Fibroblast of lung (primary cell): ENCODE measurements around the gene OTUD3. TPM values are rescaled to one million over a fixed set of nuclear protein-coding genes. Genes with fewer than 3 reads are reported as not detected.

Experiments
- DNase-seq, 2 donors: peaks; one replicate each; pipeline versions ENCODE4 v3.0.0 to v3.0.0-alpha.2; 2010; ENCODE audit warnings: low read depth in 2 of 2
- H2AFZ ChIP-seq: 2 replicates; pipeline ENCODE4 v1.5.1; 2012; ENCODE audit warnings: low read length, control low read depth, inconsistent platforms
- H3K27ac ChIP-seq: 2 replicates; pipeline ENCODE4 v1.5.1; 2011; ENCODE audit warnings: low read length, control low read depth; ENCODE audit not compliant: insufficient read depth
- H3K27me3 ChIP-seq: 2 replicates; pipeline ENCODE4 v1.5.1; 2011; ENCODE audit warnings: mild to moderate bottlenecking, low read length; ENCODE audit not compliant: control insufficient read depth, insufficient read depth
- H3K36me3 ChIP-seq: 2 replicates; pipeline ENCODE4 v1.5.1; 2011; ENCODE audit warnings: low read length; ENCODE audit not compliant: control insufficient read depth, insufficient read depth
- H3K4me1 ChIP-seq: 2 replicates; pipeline ENCODE4 v1.5.1; 2011; ENCODE audit warnings: low read length; ENCODE audit not compliant: control insufficient read depth, insufficient read depth; ENCODE audit errors: extremely low read depth
- H3K4me2 ChIP-seq: 2 replicates; pipeline ENCODE4 v1.5.1; 2011; ENCODE audit warnings: low read length, control low read depth; ENCODE audit not compliant: insufficient read depth; ENCODE audit errors: extremely low read depth
- H3K4me3 ChIP-seq, 4 experiments: fragments of 200-600 bp in 1 of 4; sonication (generic) in 1 of 4; replicated peaks in 1 of 4; 2 replicates each; pipeline ENCODE4 v1.5.1; 2011 to 2016; ENCODE audit warnings: low read length in 4 of 4, low read depth in 3 of 4, mild to moderate bottlenecking in 3 of 4, control low read depth in 2 of 4, inconsistent platforms in 1 of 4, mixed read lengths in 1 of 4; ENCODE audit not compliant: insufficient read depth in 1 of 4; ENCODE audit errors: control extremely low read depth in 1 of 4
- H3K79me2 ChIP-seq: 2 replicates; pipeline ENCODE4 v1.5.1; 2012; ENCODE audit warnings: mild to moderate bottlenecking, low read length, inconsistent platforms; ENCODE audit not compliant: control insufficient read depth, insufficient read depth
- H3K9ac ChIP-seq: 2 replicates; pipeline ENCODE4 v1.5.1; 2011; ENCODE audit warnings: mild to moderate bottlenecking, low read length, control low read depth; ENCODE audit not compliant: insufficient read depth
- H3K9me3 ChIP-seq: 2 replicates; pipeline ENCODE4 v1.5.1; 2012; ENCODE audit warnings: low read depth, low read length; ENCODE audit not compliant: control insufficient read depth, insufficient read depth
- H4K20me1 ChIP-seq: 2 replicates; pipeline ENCODE4 v1.5.1; 2011; ENCODE audit warnings: low read length; ENCODE audit not compliant: control insufficient read depth, insufficient read depth; ENCODE audit errors: extremely low read depth
- EZH2 ChIP-seq: IDR thresholded peaks from 2 replicates; pipeline ENCODE4 v1.5.1; 2012; ENCODE audit warnings: low read length, control low read depth, mild to moderate bottlenecking; ENCODE audit errors: missing control alignments
- polyA plus RNA-seq, 2 donors: library from polyadenylated mRNA; depleted of rRNA in 1 of 2; stranded (reverse) in 1 of 2; unstranded in 1 of 2; fragments of >200 nt; gene quantifications; 2 replicates each; pipeline ENCODE4 v1.2.1, GENCODE V29; 2011 to 2012; ENCODE audit warnings: missing spikeins in 1 of 2
- total RNA-seq: library from RNA; depleted of rRNA; stranded (reverse); fragments of >200 nt; gene quantifications from 2 replicates; pipeline ENCODE4 v1.2.1, GENCODE V29; 2014
- TF ChIP-seq, protein P1 (sequence below), 2 donors: IDR thresholded peaks in 1 of 2; conservative IDR thresholded peaks in 1 of 2; 1 replicate in 1 of 2; 2 replicates in 1 of 2; pipeline ENCODE4 v1.5.1; 2011 to 2012; ENCODE audit warnings: low read length in 2 of 2, control low read depth in 1 of 2, inconsistent platforms in 1 of 2, low read depth in 1 of 2, mild to moderate bottlenecking in 1 of 2

OTUD3 gene
- total and polyA plus RNA-seq, 2 donors (not counting 1 experiment from before 2014, with no cell fraction given), result 3.0 to 5.0 TPM

DNA sequence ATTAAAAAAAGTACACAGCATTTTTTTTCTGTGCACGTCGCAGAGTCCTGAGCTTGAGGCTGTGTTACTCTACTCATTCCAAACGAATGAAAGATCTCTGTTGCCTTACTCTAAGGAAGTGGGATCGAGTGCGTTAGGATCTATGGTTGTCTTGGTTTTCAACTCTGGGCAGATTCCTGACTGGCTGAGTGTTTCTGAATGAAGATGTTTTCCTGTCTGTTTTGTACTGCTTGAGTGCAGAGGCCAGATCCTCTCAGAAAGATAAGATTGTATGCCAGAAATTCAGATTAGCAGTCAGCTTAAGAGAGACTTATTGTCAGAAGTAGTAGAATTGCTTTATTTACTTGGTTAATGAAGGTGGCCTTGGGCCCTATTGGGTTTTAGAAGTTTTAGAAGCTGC lies 27.2 kb downstream of the OTUD3 start:
- no peak for DNase-seq
- Histone ChIP-seq H3K79me2 (no peaks in the 10 kb centered on the region), H3K4me3 (no peak overlapping the region), H2AFZ (no peak overlapping the region), H3K27ac (no peak overlapping the region), H3K9me3 (no peaks in the 10 kb centered on the region), H3K36me3 (peaks cover 10% of the 10 kb centered on the region), H3K9ac (no peak overlapping the region), H4K20me1 (no peaks in the 10 kb centered on the region), H3K4me1 (no peaks in the 10 kb centered on the region), H3K27me3 (no peaks in the 10 kb centered on the region), H3K4me2 (no peak overlapping the region)
- TF ChIP-seq, protein P1, sequence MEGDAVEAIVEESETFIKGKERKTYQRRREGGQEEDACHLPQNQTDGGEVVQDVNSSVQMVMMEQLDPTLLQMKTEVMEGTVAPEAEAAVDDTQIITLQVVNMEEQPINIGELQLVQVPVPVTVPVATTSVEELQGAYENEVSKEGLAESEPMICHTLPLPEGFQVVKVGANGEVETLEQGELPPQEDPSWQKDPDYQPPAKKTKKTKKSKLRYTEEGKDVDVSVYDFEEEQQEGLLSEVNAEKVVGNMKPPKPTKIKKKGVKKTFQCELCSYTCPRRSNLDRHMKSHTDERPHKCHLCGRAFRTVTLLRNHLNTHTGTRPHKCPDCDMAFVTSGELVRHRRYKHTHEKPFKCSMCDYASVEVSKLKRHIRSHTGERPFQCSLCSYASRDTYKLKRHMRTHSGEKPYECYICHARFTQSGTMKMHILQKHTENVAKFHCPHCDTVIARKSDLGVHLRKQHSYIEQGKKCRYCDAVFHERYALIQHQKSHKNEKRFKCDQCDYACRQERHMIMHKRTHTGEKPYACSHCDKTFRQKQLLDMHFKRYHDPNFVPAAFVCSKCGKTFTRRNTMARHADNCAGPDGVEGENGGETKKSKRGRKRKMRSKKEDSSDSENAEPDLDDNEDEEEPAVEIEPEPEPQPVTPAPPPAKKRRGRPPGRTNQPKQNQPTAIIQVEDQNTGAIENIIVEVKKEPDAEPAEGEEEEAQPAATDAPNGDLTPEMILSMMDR (conservative IDR thresholded peaks at IDR 0.05 in 1 of 2, IDR thresholded peaks at IDR 0.05 in 1 of 2; ENCODE audit: low read depth in 1 of 2, low read length in 2 of 2), result no peak
- no peak for TF ChIP-seq EZH2

DNA sequence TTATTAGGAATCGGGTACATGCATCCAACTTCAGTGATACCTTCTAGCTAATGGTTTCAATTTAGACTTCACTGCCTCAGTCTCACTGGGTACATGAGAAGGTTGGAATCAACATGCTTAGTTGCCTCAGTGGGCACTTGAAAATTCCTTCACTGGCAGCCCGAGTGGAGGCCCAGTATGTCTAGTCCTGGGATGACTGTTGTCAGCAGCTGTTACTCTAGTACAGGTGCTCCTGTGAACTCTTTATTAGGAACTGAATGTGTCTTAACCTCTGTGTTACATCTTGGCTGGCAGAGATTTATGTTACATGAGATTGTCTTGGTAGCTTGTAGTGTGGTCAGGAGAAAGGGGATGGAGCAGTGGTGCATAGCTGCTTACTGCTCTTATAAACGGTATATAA lies 27.8 kb downstream of the OTUD3 start:
- H3K79me2 ChIP-seq, result no peaks in the 10 kb centered on the region
- H3K27me3 ChIP-seq, result no peaks in the 10 kb centered on the region
- H3K36me3 ChIP-seq, result peaks cover 12% of the 10 kb centered on the region

DNA sequence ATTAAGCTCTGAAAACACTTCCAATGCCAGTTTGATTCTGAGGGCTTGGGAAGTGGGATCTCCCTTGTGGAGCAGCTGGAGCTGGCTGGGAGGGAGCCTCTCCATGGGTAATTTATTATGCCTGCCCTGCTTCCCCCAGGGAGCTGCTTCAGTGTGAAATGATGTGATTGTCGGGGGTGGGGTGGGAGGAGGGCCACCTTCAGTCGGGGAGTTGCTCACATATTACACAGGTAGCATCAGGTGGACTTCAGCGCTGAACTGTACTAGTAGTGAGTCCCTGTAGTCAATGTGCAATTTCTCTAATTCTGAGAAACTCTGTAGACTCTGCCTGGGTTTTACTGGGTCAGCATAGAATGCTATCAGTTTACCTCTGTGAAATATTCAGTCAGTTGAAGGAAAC lies 28.5 kb downstream of the OTUD3 start:
- Histone ChIP-seq H3K27me3 (no peaks in the 10 kb centered on the region), H3K4me2 (no peak overlapping the region), H3K79me2 (no peaks in the 10 kb centered on the region), H4K20me1 (no peaks in the 10 kb centered on the region), H3K27ac (no peak overlapping the region), H3K4me1 (no peaks in the 10 kb centered on the region), H3K9ac (no peak overlapping the region), H3K36me3 (peaks cover 12% of the 10 kb centered on the region), H2AFZ (no peak overlapping the region), H3K9me3 (no peaks in the 10 kb centered on the region), H3K4me3 (no peak overlapping the region)
- DNase-seq, result no peak
- TF ChIP-seq, protein P1 (conservative IDR thresholded peaks at IDR 0.05 in 1 of 2, IDR thresholded peaks at IDR 0.05 in 1 of 2; ENCODE audit: low read depth in 1 of 2, low read length in 2 of 2), result no peak
- no peak for TF ChIP-seq EZH2

More for the DNA sequence above, 27.8 kb downstream of the OTUD3 start:
- no peaks in the 10 kb centered on the region for H4K20me1 ChIP-seq
- no peaks in the 10 kb centered on the region for H3K9me3 ChIP-seq
- TF ChIP-seq EZH2, result no peak
- TF ChIP-seq, protein P1 (conservative IDR thresholded peaks at IDR 0.05 in 1 of 2, IDR thresholded peaks at IDR 0.05 in 1 of 2; ENCODE audit: low read depth in 1 of 2, low read length in 2 of 2), result no peak
- H2AFZ ChIP-seq, result no peak overlapping the region
- H3K4me3 ChIP-seq, result no peak overlapping the region
- H3K27ac ChIP-seq, result no peak overlapping the region
- no peak overlapping the region for H3K4me2 ChIP-seq
- no peak overlapping the region for H3K9ac ChIP-seq
- no peak for DNase-seq
- H3K4me1 ChIP-seq, result no peaks in the 10 kb centered on the region
